ENCODE data around the gene LARP4B.
"Not testable (repeated sequence)": the region's sequence is repeated elsewhere in the genome, so short reads cannot be mapped to it uniquely, and the experiment has no call there.

The LARP4B gene

GRCh38 chr10:958106-958505 lies 26.6 kb upstream of the LARP4B start:
- DNase-seq = no peak

- no peak for DNase-seq
These were observed 24.3 kb upstream of the LARP4B start for GRCh38 chr10:955820-956217.

- no peak for DNase-seq
These were observed 23.8 kb upstream of the LARP4B start for GRCh38 chr10:955127-955819.

- no peak for DNase-seq
These were observed 22.9 kb upstream of the LARP4B start for GRCh38 chr10:954396-954795.

GRCh38 chr10:953836-954235 lies 22.3 kb upstream of the LARP4B start:
- no peak for DNase-seq

GRCh38 chr10:949446-949845 lies 17.9 kb upstream of the LARP4B start:
- DNase-seq = no peak

- DNase-seq = no peak
These were observed 16.8 kb upstream of the LARP4B start for GRCh38 chr10:948347-948746.

- no peak for DNase-seq
These were observed 16.4 kb upstream of the LARP4B start for GRCh38 chr10:947881-948280.

- DNase-seq = no peak
These were observed 15.5 kb upstream of the LARP4B start for GRCh38 chr10:947051-947450.

GRCh38 chr10:945778-946177 lies 14.3 kb upstream of the LARP4B start:
- DNase-seq = no peak

GRCh38 chr10:944034-944831 lies 12.7 kb upstream of the LARP4B start:
- peak; percentile 54 for DNase-seq

GRCh38 chr10:943334-944033 lies 12.0 kb upstream of the LARP4B start:
- no peak for DNase-seq

- DNase-seq = peak; percentile 36
These were observed 7.6 kb upstream of the LARP4B start for GRCh38 chr10:938941-939678.

GRCh38 chr10:934746-935406 lies 3.4 kb upstream of the LARP4B start:
- DNase-seq = no peak

- not testable (repeated sequence) for DNase-seq
These were observed 2.7 kb upstream of the LARP4B start for GRCh38 chr10:934165-934564.

- no peak for DNase-seq
These were observed 1.1 kb upstream of the LARP4B start for GRCh38 chr10:932589-932988.

- DNase-seq = peak; percentile 30
These were observed 730 bp downstream of the LARP4B start for GRCh38 chr10:930625-931325.

GRCh38 chr10:929960-930624 lies 1.4 kb downstream of the LARP4B start:
- no peak for DNase-seq

GRCh38 chr10:927131-927530 lies 4.4 kb downstream of the LARP4B start:
- DNase-seq = no peak

GRCh38 chr10:926075-926698 lies 5.3 kb downstream of the LARP4B start:
- DNase-seq = no peak

GRCh38 chr10:924524-924859 lies 7.0 kb downstream of the LARP4B start:
- DNase-seq = no peak
